ENCODE measurements around the gene NOC3L. TPM values are rescaled to one million over a fixed set of nuclear protein-coding genes. Genes with fewer than 3 reads are reported as not detected.

Gene NOC3L
- total and polyA plus RNA-seq, 2 donors (not counting 1 experiment from before 2014, with no cell fraction given): 10.2 to 42.0 TPM

GRCh38 chr10:94358480-94358879 lies 4.3 kb downstream of the NOC3L start:
- H3K4me2 ChIP-seq (replicated peaks; ENCODE audit: low read depth, low read length, poor library complexity, severe bottlenecking): no peak overlapping the region

GRCh38 chr10:94357193-94357592 lies 5.5 kb downstream of the NOC3L start:
- TF ChIP-seq EZH2 (IDR thresholded peaks at IDR 0.05; ENCODE audit: borderline replicate concordance, insufficient read depth, low read depth, low read length, poor library complexity, severe bottlenecking): no peak
- no peak for TF ChIP-seq CTCF (IDR thresholded peaks at IDR 0.05)
- Histone ChIP-seq H3K4me2 (replicated peaks; ENCODE audit: low read depth, low read length, poor library complexity, severe bottlenecking) (no peak overlapping the region), H2AFZ (ENCODE audit: insufficient read depth, low read depth, low read length, poor library complexity, severe bottlenecking) (no peak overlapping the region), H3K9ac (ENCODE audit: low read length) (no peak overlapping the region), H3K27ac (ENCODE audit: low read length in 2 of 2) (no peak overlapping the region), H3K4me1 (ENCODE audit: control insufficient read depth in 2 of 2, insufficient read depth in 2 of 2, low read length in 2 of 2) (peaks cover 11 to 12% of the 10 kb centered on the region in 2 donors), H3K27me3 (replicated peaks in 1 of 4; ENCODE audit: control extremely low read depth in 1 of 4, control insufficient read depth in 3 of 4, insufficient read depth in 4 of 4, low read length in 3 of 4) (no peaks in the 10 kb centered on the region), H3K4me3 (ENCODE audit: control extremely low read depth in 1 of 5, extremely low read depth in 1 of 5, insufficient read depth in 1 of 5, low read depth in 2 of 5, low read length in 4 of 5) (no peak overlapping the region), H3K79me2 (ENCODE audit: control insufficient read depth, insufficient read depth, low read length) (peaks cover 27% of the 10 kb centered on the region), H4K20me1 (ENCODE audit: control insufficient read depth, insufficient read depth, low read length, poor library complexity, severe bottlenecking) (no peaks in the 10 kb centered on the region), H3K9me3 (ENCODE audit: control extremely low read depth in 1 of 3, control insufficient read depth in 2 of 3, insufficient read depth in 1 of 3, low read length in 2 of 3) (no peaks in the 10 kb centered on the region), H3K36me3 (replicated peaks in 1 of 2; ENCODE audit: control extremely low read depth in 1 of 2, control insufficient read depth in 1 of 2, extremely low read depth in 1 of 2, insufficient read depth in 2 of 2, low read length in 1 of 2) (peaks cover 18 to 63% of the 10 kb centered on the region in 2 experiments)
- ChIA-PET CTCF (no interaction called here), POLR2A (no interaction called here)
- Mint-ChIP-seq H3K9me3 (ENCODE audit: insufficient read depth) (no peaks in the 10 kb centered on the region), H3K27me3 (no peaks in the 10 kb centered on the region), H3K4me1 (peaks cover 24% of the 10 kb centered on the region), H3K4me3 (no peak overlapping the region), H3K27ac (no peak overlapping the region)
- WGBS (ENCODE audit: insufficient coverage): no CpG with 5 or more reads among the region's 3 CpGs
- ATAC-seq (ENCODE audit: low read depth) (no peak), DNase-seq (no peak)
- intact Hi-C loops (cut with micrococcal nuclease): no loop called here

More at GRCh38 chr10:94358480-94358879, 4.3 kb downstream of the NOC3L start:
- Histone ChIP-seq H3K27ac (ENCODE audit: low read length in 2 of 2) (no peak overlapping the region), H3K4me1 (ENCODE audit: control insufficient read depth in 2 of 2, insufficient read depth in 2 of 2, low read length in 2 of 2) (peaks cover 16 to 18% of the 10 kb centered on the region in 2 donors), H3K9me3 (ENCODE audit: control extremely low read depth in 1 of 3, control insufficient read depth in 2 of 3, insufficient read depth in 1 of 3, low read length in 2 of 3) (no peaks in the 10 kb centered on the region), H3K36me3 (replicated peaks in 1 of 2; ENCODE audit: control extremely low read depth in 1 of 2, control insufficient read depth in 1 of 2, extremely low read depth in 1 of 2, insufficient read depth in 2 of 2, low read length in 1 of 2) (peaks cover 18 to 51% of the 10 kb centered on the region in 2 experiments), H2AFZ (ENCODE audit: insufficient read depth, low read depth, low read length, poor library complexity, severe bottlenecking) (no peak overlapping the region), H3K9ac (ENCODE audit: low read length) (no peak overlapping the region), H4K20me1 (ENCODE audit: control insufficient read depth, insufficient read depth, low read length, poor library complexity, severe bottlenecking) (no peaks in the 10 kb centered on the region), H3K4me3 (ENCODE audit: control extremely low read depth in 1 of 5, extremely low read depth in 1 of 5, insufficient read depth in 1 of 5, low read depth in 2 of 5, low read length in 4 of 5) (no peak overlapping the region), H3K27me3 (replicated peaks in 1 of 4; ENCODE audit: control extremely low read depth in 1 of 4, control insufficient read depth in 3 of 4, insufficient read depth in 4 of 4, low read length in 3 of 4) (no peaks in the 10 kb centered on the region), H3K79me2 (ENCODE audit: control insufficient read depth, insufficient read depth, low read length) (peaks cover 29% of the 10 kb centered on the region)
- DNase-seq (no peak), ATAC-seq (ENCODE audit: low read depth) (no peak)
- no peak overlapping the region for H3K27ac Mint-ChIP-seq
- 96% methylated on average over 2 of the region's 2 CpGs for WGBS (ENCODE audit: insufficient coverage)
- TF ChIP-seq CTCF (IDR thresholded peaks at IDR 0.05): no peak
- TF ChIP-seq EZH2 (IDR thresholded peaks at IDR 0.05; ENCODE audit: borderline replicate concordance, insufficient read depth, low read depth, low read length, poor library complexity, severe bottlenecking): no peak
- H3K4me1 Mint-ChIP-seq: peaks cover 33% of the 10 kb centered on the region
- intact Hi-C loops (cut with micrococcal nuclease): no loop called here
- ChIA-PET CTCF (no interaction called here), POLR2A (no interaction called here)
- no peaks in the 10 kb centered on the region for H3K27me3 Mint-ChIP-seq
- no peak overlapping the region for H3K4me3 Mint-ChIP-seq
- no peaks in the 10 kb centered on the region for H3K9me3 Mint-ChIP-seq (ENCODE audit: insufficient read depth)

Data from B cell (primary cell).